Measurements from ENCODE around the gene ITPRID1. TPM values are rescaled to one million over a fixed set of nuclear protein-coding genes. Genes with fewer than 3 reads are reported as not detected.

Gene ITPRID1
- total and polyA plus RNA-seq, 2 of the 8 experiments (the other 6 are each of a cell fraction or from before 2014, with no cell fraction given): 0.09 to 0.47 TPM

DNA sequence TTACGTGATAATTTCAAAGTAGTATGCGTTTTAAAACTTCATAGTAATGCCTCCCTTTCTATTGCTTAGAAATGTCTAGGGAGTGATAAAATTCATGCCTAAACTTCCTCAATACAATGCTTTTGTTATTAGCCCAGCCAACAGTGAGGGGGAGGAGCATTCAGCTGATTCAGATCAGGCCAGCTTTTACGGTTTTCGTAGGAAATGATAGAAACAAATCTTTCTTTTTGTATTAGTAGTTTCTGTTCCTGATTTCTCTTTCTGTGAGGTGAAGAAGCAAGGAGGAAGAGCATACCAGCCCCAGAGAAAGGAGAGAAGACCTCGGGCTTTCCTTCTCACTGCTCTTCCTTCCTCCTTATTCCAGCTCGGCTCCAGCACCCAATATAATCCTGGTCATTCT, 35.2 kb upstream of the ITPRID1 start:
- no peaks in the 10 kb centered on the region for H3K79me1 ChIP-seq (ENCODE audit: low read depth, low read length)
- H3K27ac ChIP-seq (ENCODE audit: low read depth, low read length): no peak overlapping the region
- peak overlapping the region; percentile 53; the same call in 1 of the 2 replicates for H2BK12ac ChIP-seq (ENCODE audit: low read depth, low read length)
- 62% methylated on average over 5 of the region's 6 CpGs; no CpG with 5 or more reads in 1 of the 2 experiments for WGBS, 2 experiments (ENCODE audit: extremely low coverage in 1 of 2, insufficient coverage in 1 of 2, insufficient read length in 1 of 2, insufficient replicate concordance in 2 of 2, low coverage in 1 of 2, low lambda C conversion rate in 2 of 2, missing lambda C conversion rate in 1 of 2)
- no peaks in the 10 kb centered on the region for H3K27me3 ChIP-seq (replicated peaks in 1 of 4; ENCODE audit: control insufficient read depth in 3 of 4, extremely low read depth in 1 of 4, insufficient read depth in 3 of 4, low read length in 3 of 4)
- no peak overlapping the region for H2BK5ac ChIP-seq (ENCODE audit: low read depth, low read length)
- ChIA-PET POLR2A (ENCODE audit: partially characterized antibody) (interaction anchor here (1.0 to 2.6 kb wide), 2 partner anchors 14 to 16 kb away, joined by 3 to 8 read pairs; no protein-coding TSS in a partner anchor), CTCF (ENCODE audit: partially characterized antibody) (interaction anchor here (0.5 to 2.7 kb wide), 6 partner anchors 10 to 105 kb away, joined by 3 to 13 read pairs (median 6); no protein-coding TSS in a partner anchor)
- H3K9me3 ChIP-seq (ENCODE audit: insufficient read depth in 2 of 2, low read depth in 1 of 2, low read length in 1 of 2): no peaks in the 10 kb centered on the region
- no peak overlapping the region for H4K5ac ChIP-seq (ENCODE audit: insufficient read length, low read depth, low read length)
- H3K56ac ChIP-seq (replicated peaks; ENCODE audit: insufficient read length, low read depth, low read length): no peak overlapping the region
- H2BK15ac ChIP-seq (ENCODE audit: low read length): no peak overlapping the region
- H2BK120ac ChIP-seq (replicated peaks; ENCODE audit: low read depth, low read length): no peak overlapping the region
- no peak overlapping the region for H3K14ac ChIP-seq (ENCODE audit: insufficient read length)
- H3K23ac ChIP-seq (ENCODE audit: insufficient read length): no peak overlapping the region
- H3K9ac ChIP-seq (replicated peaks in 1 of 4; ENCODE audit: extremely low read depth in 1 of 4, low read depth in 3 of 4, low read length in 3 of 4): no peak overlapping the region
- no peak overlapping the region for H4K91ac ChIP-seq (replicated peaks; ENCODE audit: insufficient read length, low read length)
- H3K4me2 ChIP-seq (ENCODE audit: insufficient read depth in 1 of 2, low read depth in 2 of 2, low read length in 2 of 2): no peak overlapping the region
- TF ChIP-seq JUN (IDR thresholded peaks at IDR 0.05; ENCODE audit: low read depth, low read length) (no peak), TEAD4 (IDR thresholded peaks at IDR 0.05; ENCODE audit: low read depth, low read length) (no peak), SIN3A (conservative IDR thresholded peaks at IDR 0.05 in 1 of 2, IDR thresholded peaks at IDR 0.05 in 1 of 2; ENCODE audit: low read depth in 1 of 2, low read length in 2 of 2) (no peak), JUND (IDR thresholded peaks at IDR 0.05; ENCODE audit: low read length) (no peak), TBP (IDR thresholded peaks at IDR 0.05; ENCODE audit: low read depth, low read length) (no peak), SAP30 (IDR thresholded peaks at IDR 0.05; ENCODE audit: insufficient read depth, insufficient replicate concordance, low read length) (no peak), SRF (IDR thresholded peaks at IDR 0.05; ENCODE audit: low read depth, low read length) (no peak)
- peaks cover 0 to 5% (median 3%) of the 10 kb centered on the region in 4 experiments; a peak in 4 of 7 replicates for H3K4me1 ChIP-seq (replicated peaks in 1 of 4; ENCODE audit: control insufficient read depth in 3 of 4, insufficient read depth in 4 of 4, low read length in 3 of 4)
- no peak overlapping the region for H4K8ac ChIP-seq (ENCODE audit: extremely low read depth, insufficient read depth, low read length)
- H3K18ac ChIP-seq (ENCODE audit: extremely low read depth, low read length): no peak overlapping the region; the same call in 1 of the 2 replicates
- H3K4me3 ChIP-seq (ENCODE audit: extremely low read depth in 1 of 4, insufficient read depth in 2 of 4, low read depth in 3 of 4, low read length in 4 of 4): no peak overlapping the region
- H4K20me1 ChIP-seq (replicated peaks in 1 of 2; ENCODE audit: control insufficient read depth in 1 of 2, insufficient read depth in 2 of 2, low read length in 2 of 2): no peaks in the 10 kb centered on the region
- no peaks in the 10 kb centered on the region for H3K36me3 ChIP-seq (ENCODE audit: control insufficient read depth in 2 of 4, insufficient read depth in 4 of 4, low read length in 3 of 4)
- H3K4ac ChIP-seq (replicated peaks; ENCODE audit: insufficient read length, low read depth, low read length): no peak overlapping the region
- H3K23me2 ChIP-seq (ENCODE audit: low read depth, low read length): no peaks in the 10 kb centered on the region
- no peak for DNase-seq (ENCODE audit: low read depth in 1 of 2, low spot score in 2 of 2)
- H3K79me2 ChIP-seq (ENCODE audit: control insufficient read depth in 1 of 2, insufficient read depth in 2 of 2, low read length in 2 of 2): no peaks in the 10 kb centered on the region
- H2AFZ ChIP-seq (ENCODE audit: low read length): peak overlapping the region; percentile 84; the same call in 1 of the 2 replicates
- no peak for FAIRE-seq
- H2BK20ac ChIP-seq (ENCODE audit: low read length): no peak overlapping the region
- no peak overlapping the region for H2AK5ac ChIP-seq (ENCODE audit: low read depth, low read length)
